Colonic mucosa (tissue), 4 donors: Measurements from ENCODE around the gene ATAD2B. TPM values are rescaled to one million over a fixed set of nuclear protein-coding genes. Genes with fewer than 3 reads are reported as not detected.

ENCODE experiments used
- DNase-seq: peaks from one replicate; pipeline ENCODE4 v3.0.0-alpha.2; 2020
- H3K27ac ChIP-seq: fragments of 200-600 bp; one replicate; pipeline ENCODE4 v1.8.0; 2021
- H3K27me3 ChIP-seq: fragments of 200-600 bp; one replicate; pipeline ENCODE4 v1.8.0; 2021
- H3K36me3 ChIP-seq: fragments of 200-600 bp; one replicate; pipeline ENCODE4 v1.8.0; 2021
- H3K4me1 ChIP-seq: fragments of 200-600 bp; one replicate; pipeline ENCODE4 v1.8.0; 2021; ENCODE audit warnings: mild to moderate bottlenecking
- H3K4me3 ChIP-seq: fragments of 200-600 bp; one replicate; pipeline ENCODE4 v1.8.0; 2021
- H3K9ac ChIP-seq, 2 donors: one replicate each; pipeline ENCODE4 v1.7.0; 2013; ENCODE audit warnings: control low read depth in 2 of 2, low read depth in 2 of 2, low read length in 2 of 2
- H3K9me3 ChIP-seq: fragments of 200-600 bp; one replicate; pipeline ENCODE4 v1.8.0; 2021
- CTCF ChIP-seq: fragments of 200-600 bp; IDR thresholded peaks from one replicate; pipeline ENCODE4 v1.8.0; 2022; ENCODE audit warnings: antibody characterized with exemption, mild to moderate bottlenecking
- intact Hi-C: fragments of 100-400 bp; cut with DNase I; formaldehyde crosslinking; loops from one replicate; pipeline ENCODE4 v1.14.1; 2022
- total RNA-seq, 2 donors: library from RNA; stranded (reverse); fragmentation: NEBNext Ultra II Directional in 1 of 2; extraction: Animal tissue kit (Norgen Biotek cat#: 25700) in 1 of 2; gene quantifications; one replicate each; pipeline ENCODE4 v1.2.1, GENCODE V29; 2021
- donor health status: healthy.
- donor health status: DM: no; HTN: no; CAD: no.
- donor health status: DM: no; HTN: no; CAD: no.

ATAD2B gene
- total RNA-seq, 2 donors from 2014 or later = 19.2 to 21.7 TPM

- intact Hi-C loops = no loop called here
- H3K4me1 ChIP-seq = no peaks in the 10 kb centered on the region
- no peaks in the 10 kb centered on the region for H3K27me3 ChIP-seq
- H3K9ac ChIP-seq = no peak overlapping the region
- no peaks in the 10 kb centered on the region for H3K36me3 ChIP-seq
- H3K9me3 ChIP-seq = no peaks in the 10 kb centered on the region
- no peak overlapping the region for H3K27ac ChIP-seq
- no peak for TF ChIP-seq CTCF
- no peak overlapping the region for H3K4me3 ChIP-seq
- DNase-seq = no peak
Measured at GRCh38 chr2:23706613-23707078, 220.3 kb downstream of the ATAD2B start.

- H3K9ac ChIP-seq = no peak overlapping the region
- intact Hi-C loops = no loop called here
- H3K36me3 ChIP-seq = no peaks in the 10 kb centered on the region
- no peak for DNase-seq
- no peak for TF ChIP-seq CTCF
- no peak overlapping the region for H3K27ac ChIP-seq
- H3K27me3 ChIP-seq = no peaks in the 10 kb centered on the region
- H3K4me3 ChIP-seq = no peak overlapping the region
- H3K9me3 ChIP-seq = no peaks in the 10 kb centered on the region
- no peaks in the 10 kb centered on the region for H3K4me1 ChIP-seq
Measured at GRCh38 chr2:23705771-23706612, 220.9 kb downstream of the ATAD2B start.

- intact Hi-C loops = no loop called here
- no peak for DNase-seq
- TF ChIP-seq CTCF = no peak
- Histone ChIP-seq H3K9ac (no peak overlapping the region), H3K36me3 (no peaks in the 10 kb centered on the region), H3K9me3 (no peaks in the 10 kb centered on the region), H3K4me3 (no peak overlapping the region), H3K4me1 (no peaks in the 10 kb centered on the region), H3K27me3 (no peaks in the 10 kb centered on the region), H3K27ac (no peak overlapping the region)
Measured at GRCh38 chr2:23703583-23704385, 223.1 kb downstream of the ATAD2B start.

GRCh38 chr2:23703037-23703582 is 223.8 kb downstream of the ATAD2B start:
- TF ChIP-seq CTCF = no peak
- Histone ChIP-seq H3K27ac (no peak overlapping the region), H3K4me3 (no peak overlapping the region), H3K9ac (no peak overlapping the region), H3K36me3 (no peaks in the 10 kb centered on the region), H3K4me1 (no peaks in the 10 kb centered on the region), H3K9me3 (no peaks in the 10 kb centered on the region), H3K27me3 (no peaks in the 10 kb centered on the region)
- intact Hi-C loops = no loop called here
- no peak for DNase-seq

GRCh38 chr2:23700627-23701026 is 226.3 kb downstream of the ATAD2B start:
- Histone ChIP-seq H3K4me1 (no peaks in the 10 kb centered on the region), H3K9me3 (no peaks in the 10 kb centered on the region), H3K4me3 (no peak overlapping the region), H3K36me3 (no peaks in the 10 kb centered on the region), H3K27ac (no peak overlapping the region), H3K27me3 (no peaks in the 10 kb centered on the region), H3K9ac (no peak overlapping the region)
- no peak for TF ChIP-seq CTCF
- intact Hi-C loops = no loop called here
- no peak for DNase-seq
